Frontal cortex (tissue), 4 donors: ENCODE results near the gene GRPEL2. TPM values are rescaled to one million over a fixed set of nuclear protein-coding genes. Genes with fewer than 3 reads are reported as not detected.
"Not testable (repeated sequence)": the region's sequence is repeated elsewhere in the genome, so short reads cannot be mapped to it uniquely, and the experiment has no call there.

Experiments
- DNase-seq, 2 donors: peaks; one replicate each; pipeline ENCODE4 v3.0.0; 2012; ENCODE audit warnings: low spot score in 2 of 2
- FAIRE-seq: peaks from 2 replicates; lab custom pipeline; 2012; peaks lifted over from hg19 to GRCh38; lab: Jason Lieb, UNC
- total RNA-seq: library from RNA; depleted of rRNA; stranded (reverse); fragments of >200 nt; gene quantifications from one replicate; pipeline ENCODE4 v1.2.3, GENCODE V29; 2014
- donor health status: control.
- donor health status: control.
- donor health status: control.

GRPEL2 gene
- total RNA-seq, 1 donor from 2014 or later, result 64.4 TPM

GRCh38 chr5:149389552-149390495 lies 44.5 kb downstream of the GRPEL2 start:
- FAIRE-seq, result no peak
- DNase-seq, result no peak

DNA sequence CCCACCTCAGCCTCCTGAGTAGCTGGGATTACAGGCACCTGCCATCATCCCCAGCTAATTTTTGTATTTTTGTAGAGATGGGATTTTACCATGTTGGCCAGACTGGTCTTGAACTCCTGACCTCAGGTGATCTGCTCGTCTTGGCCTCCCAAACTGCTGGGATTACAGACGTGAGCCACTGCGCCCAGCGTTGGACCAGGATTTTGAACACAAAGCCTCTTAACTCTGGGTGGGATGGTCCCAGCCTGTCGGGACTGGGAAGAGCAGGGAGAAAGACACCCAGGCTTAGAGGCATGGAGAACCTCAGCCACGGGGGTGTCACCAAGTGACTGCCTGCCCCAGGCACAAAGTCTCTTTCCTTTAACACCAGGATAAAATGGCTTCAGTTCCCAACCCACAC lies 45.8 kb downstream of the GRPEL2 start:
- DNase-seq, FAIRE-seq: not testable (repeated sequence)

DNA sequence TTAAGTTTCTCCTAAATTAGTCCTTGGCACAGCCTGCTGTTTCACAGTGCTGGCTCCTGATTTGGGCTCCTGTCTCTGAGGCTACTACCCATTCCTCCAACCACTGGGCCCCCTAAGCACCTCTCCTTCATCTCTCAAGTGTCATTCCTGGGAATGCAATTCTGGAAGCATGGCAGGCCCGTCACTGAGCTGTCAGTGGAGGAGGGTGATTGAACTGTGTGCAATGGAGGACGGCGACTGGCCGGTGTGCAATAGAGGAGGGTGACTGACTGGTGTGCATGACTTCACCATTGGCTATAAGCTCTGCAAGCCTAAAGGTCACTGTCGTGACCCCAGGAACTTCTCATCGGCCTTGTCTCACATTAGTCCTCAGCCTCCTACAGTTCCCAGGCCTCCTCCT lies 46.2 kb downstream of the GRPEL2 start:
- no peak for FAIRE-seq
- no peak for DNase-seq

DNA sequence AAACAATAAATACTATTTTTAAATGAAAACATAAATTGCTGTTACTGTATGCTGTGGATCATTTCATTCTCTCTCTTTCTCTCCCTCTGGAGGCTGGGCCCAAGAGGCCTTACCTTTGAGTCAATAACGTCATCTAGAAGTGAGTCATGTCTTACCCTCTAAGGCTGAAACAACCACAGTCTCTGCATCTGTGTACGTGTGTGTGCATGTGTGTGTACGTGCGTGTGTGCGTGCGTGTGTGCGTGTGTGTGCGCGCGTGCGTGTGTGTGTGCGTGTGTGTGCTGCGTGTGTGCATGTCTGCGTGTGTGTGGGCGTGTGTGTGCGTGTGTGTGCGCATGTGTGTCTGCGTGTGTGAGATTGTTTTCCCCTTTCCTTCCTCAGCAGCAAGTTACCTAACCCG lies 47.4 kb downstream of the GRPEL2 start:
- FAIRE-seq, result no peak

DNA sequence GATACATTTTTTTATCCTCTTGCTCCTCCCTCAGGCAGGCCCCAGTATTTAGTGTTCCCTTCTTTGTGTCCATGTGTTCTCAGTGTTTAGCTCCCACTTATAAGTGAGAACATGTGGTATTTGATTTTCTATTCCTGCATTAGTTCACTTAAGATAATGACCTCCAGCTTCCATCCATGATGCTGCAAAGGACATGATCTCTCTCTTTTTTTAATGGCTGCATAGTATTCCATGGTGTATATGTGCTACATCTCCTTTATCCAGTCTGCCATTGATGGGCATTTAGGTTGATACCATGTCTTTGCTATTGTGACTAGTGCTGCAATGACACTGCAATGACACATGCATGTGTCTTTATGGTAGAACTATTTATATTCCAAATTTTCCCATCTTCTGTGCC lies 49.7 kb downstream of the GRPEL2 start:
- not testable (repeated sequence) for DNase-seq, FAIRE-seq

More for the DNA sequence above, 47.4 kb downstream of the GRPEL2 start:
- DNase-seq, result no peak

DNA sequence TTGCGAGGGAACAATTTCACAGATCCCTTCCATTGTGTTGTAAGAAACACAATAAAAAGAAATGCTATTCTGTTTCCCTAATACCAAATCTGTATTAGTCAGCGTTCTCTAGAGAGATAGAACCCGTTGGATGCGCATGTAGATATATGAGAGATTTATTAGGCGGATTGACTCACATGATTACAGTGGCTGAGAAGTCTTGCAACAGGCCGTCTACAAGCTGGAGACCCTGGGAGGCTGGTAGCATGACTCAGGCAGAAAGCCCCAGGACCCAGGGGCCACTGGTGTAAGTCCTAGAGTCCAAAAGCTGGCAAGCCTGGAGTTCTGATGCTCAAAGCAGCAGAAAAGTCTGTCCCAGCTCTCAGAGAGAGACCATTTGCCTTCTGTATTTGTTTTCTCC lies 52.2 kb downstream of the GRPEL2 start:
- FAIRE-seq (no peak), DNase-seq (no peak)

DNA sequence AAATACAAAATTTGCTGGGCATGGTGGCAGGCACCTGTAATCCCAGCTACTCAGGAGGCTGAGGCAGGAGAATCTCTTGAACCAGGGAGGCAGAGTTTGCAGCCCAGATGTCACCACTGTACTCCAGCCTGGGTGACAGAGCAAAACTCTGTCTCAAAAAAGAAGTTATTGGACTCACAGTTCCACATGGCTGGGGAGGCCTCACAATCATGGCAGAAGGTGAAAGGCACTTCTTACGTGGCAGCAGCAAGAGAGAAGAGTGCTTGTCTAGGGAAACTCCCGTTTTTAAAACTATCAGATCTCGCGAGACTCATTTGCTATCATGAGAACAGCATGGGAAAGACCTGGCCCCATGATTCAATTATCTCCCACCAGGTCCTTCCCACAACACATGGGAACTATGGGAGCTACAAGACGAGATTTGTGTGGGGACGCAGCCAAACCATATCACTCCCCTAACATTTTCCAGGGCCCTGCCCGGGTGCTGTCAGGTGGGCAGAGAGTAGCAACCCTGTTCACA lies 53.5 kb downstream of the GRPEL2 start:
- FAIRE-seq, DNase-seq: not testable (repeated sequence)

DNA sequence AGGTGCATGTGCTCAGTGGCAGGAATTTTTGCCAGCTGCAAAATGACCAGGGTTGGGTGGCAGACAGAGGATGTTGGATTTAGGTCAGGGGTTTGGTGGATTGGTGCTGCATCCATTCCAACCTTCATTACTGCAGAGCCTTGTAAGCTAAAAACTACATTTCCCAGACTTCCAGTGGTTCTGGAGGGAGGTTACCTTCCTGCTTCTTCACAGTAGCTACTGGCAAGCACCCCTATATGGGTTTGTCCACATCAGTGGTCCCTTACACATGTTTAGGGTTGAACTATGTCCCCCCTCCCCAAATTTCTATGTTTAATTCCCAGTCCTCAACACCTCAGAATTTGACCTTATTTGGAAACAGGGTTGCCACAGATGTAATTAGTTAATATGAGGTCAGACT lies 54.5 kb downstream of the GRPEL2 start:
- FAIRE-seq (no peak), DNase-seq (no peak)

- no peak for DNase-seq
- no peak for FAIRE-seq
These were observed 55.0 kb downstream of the GRPEL2 start for GRCh38 chr5:149400304-149400703.

DNA sequence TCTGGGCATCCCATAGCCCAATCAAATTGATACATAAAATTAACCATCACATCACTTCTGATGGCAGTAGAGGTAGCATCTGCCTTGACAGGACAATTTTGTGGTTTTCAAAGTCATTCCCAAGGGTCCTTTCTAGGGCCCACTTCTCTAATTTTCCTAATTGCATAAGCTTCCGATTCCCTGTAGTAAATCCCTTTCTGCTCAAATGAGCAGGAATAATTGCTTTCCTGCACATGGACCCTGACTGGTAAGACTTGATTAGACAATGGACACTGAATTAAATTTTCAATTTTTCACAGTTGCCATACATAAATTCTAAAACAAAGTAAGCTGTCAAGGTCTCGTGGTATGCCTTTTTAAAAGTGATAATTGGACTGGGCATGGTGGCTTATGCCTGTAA lies 55.8 kb downstream of the GRPEL2 start:
- FAIRE-seq (no peak), DNase-seq (no peak)

DNA sequence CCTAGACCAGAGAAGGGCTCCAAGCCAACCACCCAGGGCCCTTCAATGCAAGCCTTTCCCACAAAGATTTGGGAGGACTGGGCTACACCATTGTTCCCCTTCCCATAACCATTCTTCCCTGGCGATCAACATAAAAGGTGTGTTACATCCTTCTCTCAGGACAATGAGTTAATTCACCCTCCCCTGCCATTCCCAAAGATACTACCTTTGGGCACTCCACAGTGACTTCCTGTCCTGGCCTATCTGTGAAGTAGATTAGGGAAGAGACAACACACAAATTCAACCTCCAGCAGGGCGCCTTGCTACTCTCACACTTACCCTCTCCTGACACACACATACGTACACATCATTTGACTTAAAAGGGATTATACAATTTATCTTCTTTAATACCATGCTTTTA lies 57.0 kb downstream of the GRPEL2 start:
- DNase-seq, result no peak
- FAIRE-seq, result no peak

Other genes starting within 250 kb of the GRPEL2 start
- 10.6 TPM for gene ABLIM3, start 204.0 kb upstream of the GRPEL2 start, total RNA-seq
- 4.9 TPM for gene AFAP1L1, start 73.6 kb upstream of the GRPEL2 start, total RNA-seq
- gene PCYOX1L, start 12.5 kb downstream of the GRPEL2 start, total RNA-seq, result 11.0 TPM
- gene IL17B, start 33.8 kb downstream of the GRPEL2 start, total RNA-seq, result not detected
- 353 TPM for gene CSNK1A1, start 205.9 kb downstream of the GRPEL2 start, total RNA-seq
- 1.2 TPM for gene ARHGEF37, start 236.0 kb downstream of the GRPEL2 start, total RNA-seq